GDM1 (cell line): ENCODE measurements around the gene PURB.
"Not testable (repeated sequence)": the region's sequence is repeated elsewhere in the genome, so short reads cannot be mapped to it uniquely, and the experiment has no call there.

Source experiments
- DNase-seq: peaks from one replicate; lab custom pipeline; 2025; lab: John Stamatoyannopoulos, UW

The PURB gene

GRCh38 chr7:44891791-44892190 is 6.5 kb upstream of the PURB start:
- no peak for DNase-seq

GRCh38 chr7:44891372-44891771 is 6.0 kb upstream of the PURB start:
- no peak for DNase-seq

- DNase-seq = no peak
Measured at GRCh38 chr7:44889086-44889781, 3.9 kb upstream of the PURB start.

DNA sequence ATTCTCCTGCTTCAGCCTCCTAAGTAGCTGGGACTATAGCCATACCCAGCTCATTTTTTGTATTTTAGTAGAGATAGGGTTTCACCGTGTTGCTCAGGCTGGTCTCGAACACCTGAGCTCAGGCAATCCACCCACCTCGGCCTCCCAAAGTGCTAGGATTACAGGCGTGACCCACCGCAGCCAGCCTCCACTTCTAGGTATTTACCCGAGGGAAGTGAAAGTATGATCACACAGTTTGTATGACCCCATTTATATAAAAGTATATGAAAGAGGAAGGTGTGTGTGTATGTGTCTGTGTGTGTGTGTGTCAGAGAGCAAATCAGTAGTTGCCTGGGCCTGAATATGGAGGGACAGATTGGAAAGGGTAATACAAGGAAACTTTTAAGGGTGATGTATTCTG is 2.0 kb upstream of the PURB start:
- DNase-seq = no peak

DNA sequence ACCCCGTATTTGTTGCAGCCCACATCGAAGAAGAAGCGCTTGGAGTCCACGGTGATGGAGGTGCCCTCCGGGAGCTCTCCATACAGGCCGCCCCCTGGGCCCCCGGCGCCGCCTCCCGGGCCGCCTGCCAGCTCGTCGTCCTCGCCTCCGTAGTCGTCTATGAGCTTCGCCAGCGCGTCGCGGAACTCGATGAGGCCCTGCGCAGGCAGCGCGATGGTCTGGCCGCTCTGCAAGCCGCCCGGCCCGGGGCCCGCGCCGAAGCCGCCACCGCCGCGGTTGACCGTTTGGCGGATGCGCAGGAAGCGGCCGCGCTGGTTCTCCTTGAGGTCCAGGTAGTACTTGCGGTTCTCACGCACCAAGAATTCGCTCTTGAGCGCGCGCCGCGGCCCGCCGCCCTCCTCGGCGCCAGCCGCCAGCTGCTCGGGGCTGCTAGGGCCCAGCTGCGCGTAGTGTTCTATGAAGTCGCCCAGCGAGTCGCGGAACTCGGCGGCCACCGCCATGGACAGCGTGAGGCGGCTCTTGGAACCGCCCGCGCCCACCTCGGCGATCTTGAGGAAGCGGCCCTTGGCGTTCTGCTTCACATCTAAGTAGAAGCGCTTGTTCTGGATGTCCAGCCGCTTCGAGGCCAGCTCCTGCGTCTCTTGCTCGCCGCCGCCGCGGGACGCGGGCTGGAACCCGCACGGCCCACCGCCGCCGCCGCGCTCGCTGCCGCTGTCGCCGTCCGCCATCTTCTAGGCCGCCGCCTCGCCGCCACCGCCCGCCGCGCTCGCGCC is 523 bp downstream of the PURB start:
- no peak for DNase-seq

GRCh38 chr7:44883961-44884620 is 1.2 kb downstream of the PURB start:
- DNase-seq = no peak

DNA sequence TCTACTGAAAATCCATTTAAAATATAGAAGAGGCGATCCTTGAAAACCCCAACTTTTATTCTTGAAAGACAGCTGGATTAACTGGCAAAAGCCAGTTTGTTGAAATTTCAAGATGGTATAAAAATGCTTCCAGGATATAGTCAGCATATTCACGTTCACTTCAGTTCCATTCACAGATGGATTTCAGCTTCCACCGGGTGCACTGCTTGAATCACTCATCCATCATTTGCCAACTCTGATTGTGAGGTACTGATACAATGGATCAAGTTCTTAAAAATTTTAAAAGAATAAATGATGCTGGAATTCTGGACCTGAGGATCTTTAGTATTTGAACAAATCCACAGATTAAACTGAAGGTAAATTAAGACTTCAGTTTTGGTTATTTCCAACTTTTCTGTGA is 2.4 kb downstream of the PURB start:
- no peak for DNase-seq

- no peak for DNase-seq
Measured at GRCh38 chr7:44881610-44882009, 3.7 kb downstream of the PURB start.

DNA sequence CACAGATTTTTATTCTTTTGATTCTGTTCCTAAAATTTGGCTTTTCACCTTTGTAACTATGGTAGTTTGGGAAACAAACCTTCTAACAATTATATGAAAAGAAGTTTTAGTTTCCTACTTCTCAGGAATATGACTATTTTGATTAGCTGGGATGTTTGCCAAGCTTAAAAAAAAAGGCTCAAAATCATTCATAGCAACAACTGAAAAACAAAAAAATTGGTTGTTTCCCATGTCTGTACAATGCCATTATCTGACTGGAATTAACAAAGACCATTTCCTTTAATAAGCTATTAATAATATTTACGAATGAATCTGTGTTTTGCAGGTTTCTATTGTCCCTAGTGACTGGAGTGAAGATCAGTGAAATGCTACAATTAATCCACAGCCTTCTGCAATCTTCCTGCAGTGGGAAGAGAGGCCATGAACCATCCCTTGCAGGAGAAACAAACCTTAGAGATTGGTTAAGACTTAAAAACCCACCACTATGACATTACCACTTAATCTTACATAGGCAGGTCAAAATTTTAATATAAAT is 4.2 kb downstream of the PURB start:
- no peak for DNase-seq

DNA sequence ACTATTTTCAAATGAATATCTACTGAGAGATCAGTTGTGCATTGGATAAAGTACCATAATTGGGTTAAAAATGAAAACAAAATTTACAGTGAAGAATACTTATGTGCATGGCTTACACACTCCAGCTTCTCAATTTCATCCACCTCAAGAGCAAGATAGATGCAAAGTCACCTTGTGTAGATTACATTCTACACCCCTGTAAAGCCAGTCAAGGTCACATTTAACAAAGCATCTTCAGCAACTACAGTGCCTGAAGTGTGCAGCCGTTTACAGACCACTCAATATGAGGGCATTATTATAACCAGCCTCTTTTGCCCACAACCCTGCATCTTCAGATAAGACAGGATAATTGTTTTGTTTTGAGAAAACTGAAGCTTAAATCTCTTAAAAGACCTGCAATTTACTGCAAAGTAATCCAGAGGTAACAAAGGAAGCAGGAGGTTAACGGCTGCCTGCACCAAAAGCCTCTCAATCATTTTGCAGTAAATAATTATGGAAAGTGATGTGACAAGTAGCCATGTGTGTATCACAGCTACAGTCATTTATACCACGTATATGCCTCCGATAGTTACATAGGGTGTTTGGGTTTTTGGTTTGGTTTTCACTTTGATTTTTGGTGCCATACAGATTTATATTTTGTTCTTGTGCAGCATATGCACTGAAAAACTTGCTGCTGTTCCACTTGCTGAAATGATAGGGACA is 4.9 kb downstream of the PURB start:
- DNase-seq = no peak

DNA sequence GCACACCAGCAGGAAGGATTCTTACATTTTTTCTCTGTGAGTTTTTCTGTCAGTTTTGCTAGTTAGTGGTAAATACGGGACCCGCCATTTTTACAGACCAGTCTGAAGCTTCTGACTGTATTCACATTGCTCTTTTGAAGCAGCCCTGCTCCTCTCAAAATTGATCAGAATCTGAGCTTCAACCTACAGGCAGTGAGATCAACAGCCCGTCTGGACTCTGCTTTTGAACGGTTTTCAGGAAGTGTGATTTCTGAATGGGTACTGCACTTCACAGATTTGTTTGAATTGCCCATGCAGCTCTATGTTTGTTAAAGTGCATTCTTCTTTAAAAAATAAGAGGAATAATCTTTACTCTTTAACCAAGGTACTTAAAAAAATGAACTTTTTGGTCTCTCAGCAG is 8.9 kb downstream of the PURB start:
- DNase-seq = no peak

- no peak for DNase-seq
Measured at GRCh38 chr7:44875241-44875640, 10.1 kb downstream of the PURB start.

DNA sequence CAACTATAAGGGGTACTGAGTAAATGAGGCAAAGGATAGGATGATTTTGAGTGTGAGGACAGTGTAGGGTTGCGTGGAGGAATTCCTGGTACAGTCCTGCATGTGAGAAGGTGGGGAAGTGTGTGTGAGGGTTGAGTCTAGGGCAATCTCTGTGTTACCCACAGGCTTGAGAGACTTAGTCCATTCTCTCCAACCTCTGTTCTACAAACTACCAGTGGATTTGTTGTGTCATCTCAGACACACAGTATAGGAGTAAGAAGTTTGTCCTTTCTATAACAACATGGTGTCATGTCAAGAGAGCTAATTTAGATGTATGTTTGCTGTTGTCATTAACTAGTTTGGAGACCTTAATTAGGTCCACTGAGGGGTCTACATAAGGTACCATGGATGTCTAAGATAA is 12.5 kb downstream of the PURB start:
- no peak for DNase-seq

GRCh38 chr7:44871918-44872317 is 13.4 kb downstream of the PURB start:
- DNase-seq = not testable (repeated sequence)

DNA sequence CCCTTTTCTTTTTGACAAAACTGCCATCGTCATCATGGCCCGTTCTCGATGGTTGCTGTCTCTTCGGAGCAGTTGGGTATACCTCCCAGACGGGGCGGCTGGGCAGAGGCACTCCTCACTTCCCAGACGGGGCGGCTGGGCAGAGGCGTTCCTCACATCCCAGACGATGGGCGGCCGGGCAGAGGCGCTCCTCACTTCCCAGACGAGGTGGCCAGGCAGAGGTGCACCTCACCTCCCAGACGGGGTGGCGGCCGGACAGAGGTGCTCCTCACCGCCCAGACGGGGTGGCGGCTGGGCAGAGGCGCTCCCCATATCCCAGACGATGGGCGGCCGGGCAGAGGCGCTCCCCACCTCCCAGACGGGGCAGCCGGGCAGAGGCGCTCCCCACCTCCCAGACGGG is 14.6 kb downstream of the PURB start:
- not testable (repeated sequence) for DNase-seq

GRCh38 chr7:44870336-44870735 is 15.0 kb downstream of the PURB start:
- not testable (repeated sequence) for DNase-seq

- DNase-seq = no peak
Measured at GRCh38 chr7:44867073-44867995, 18.0 kb downstream of the PURB start.

GRCh38 chr7:44861949-44862348 is 23.4 kb downstream of the PURB start:
- DNase-seq = not testable (repeated sequence)

DNA sequence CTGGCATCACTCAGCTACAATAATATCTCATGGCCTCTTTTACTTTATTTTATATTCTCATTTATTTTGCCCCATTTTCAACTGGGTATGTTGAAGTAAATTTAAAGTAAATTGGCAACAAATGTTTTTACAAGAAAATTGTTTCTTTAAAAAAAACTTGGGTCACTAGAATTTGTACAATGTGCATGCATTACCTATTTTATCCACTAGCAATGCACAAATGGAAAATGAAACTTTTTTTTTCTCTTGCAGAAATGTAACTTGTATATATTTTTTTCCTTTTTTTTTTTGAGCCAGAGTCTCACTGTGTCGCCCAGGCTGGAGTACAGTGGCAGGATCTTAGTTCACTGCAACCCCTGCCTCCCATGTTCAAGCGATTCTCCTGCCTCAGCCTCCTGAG is 27.2 kb downstream of the PURB start:
- no peak for DNase-seq

DNA sequence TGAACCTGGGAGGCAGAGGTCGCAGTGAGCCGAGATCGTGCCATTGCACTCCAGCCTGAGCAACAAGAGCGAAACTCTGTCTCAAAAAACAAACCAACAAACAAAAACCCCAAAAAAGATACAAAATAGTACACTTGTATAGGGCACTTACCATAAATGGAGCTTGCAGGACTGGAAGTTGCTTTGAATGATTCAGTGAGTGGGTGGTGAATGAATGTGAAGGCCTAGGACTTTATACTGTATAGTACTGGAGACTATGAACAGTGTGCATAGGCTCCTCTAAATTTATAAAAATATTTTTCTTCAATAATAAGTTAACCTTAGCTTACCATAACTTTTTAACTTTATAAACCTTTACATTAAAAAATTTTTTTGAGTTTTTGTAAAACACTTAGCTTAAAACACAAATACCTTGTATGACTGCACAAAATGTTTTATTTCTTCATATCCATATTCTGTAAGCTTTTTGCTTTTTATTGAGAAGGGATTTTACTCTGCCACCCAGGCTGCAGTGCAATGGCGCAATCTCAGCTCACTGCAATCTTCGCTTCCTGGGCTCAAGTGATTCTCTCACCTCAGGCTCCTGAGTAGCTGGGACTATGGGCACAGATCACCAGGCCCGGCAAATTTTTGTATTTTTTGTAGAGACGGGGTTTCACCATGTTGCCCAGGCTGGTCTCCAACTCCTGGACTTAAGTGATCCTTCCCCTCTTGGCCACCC is 30.5 kb downstream of the PURB start:
- DNase-seq = no peak
